Testis (tissue), 2 donors: ENCODE data around the gene INSR.

Source experiments
- POLR2A ChIP-seq: fragments of 450-650 bp; IDR thresholded peaks from one replicate; pipeline ENCODE4 v1.6.1; 2017; ENCODE audit warnings: antibody characterized with exemption, mild to moderate bottlenecking, moderate library complexity
- TF ChIP-seq, protein P1 (sequence below), 3 experiments: fragments of 450-650 bp in 2 of 3; fragments of 200-600 bp in 1 of 3; sonication (generic) in 1 of 3; IDR thresholded peaks; one replicate each; pipeline ENCODE4 v1.5.1; 2016 to 2019; ENCODE audit warnings: antibody characterized with exemption in 3 of 3, mild to moderate bottlenecking in 2 of 3, moderate library complexity in 1 of 3

DNA sequence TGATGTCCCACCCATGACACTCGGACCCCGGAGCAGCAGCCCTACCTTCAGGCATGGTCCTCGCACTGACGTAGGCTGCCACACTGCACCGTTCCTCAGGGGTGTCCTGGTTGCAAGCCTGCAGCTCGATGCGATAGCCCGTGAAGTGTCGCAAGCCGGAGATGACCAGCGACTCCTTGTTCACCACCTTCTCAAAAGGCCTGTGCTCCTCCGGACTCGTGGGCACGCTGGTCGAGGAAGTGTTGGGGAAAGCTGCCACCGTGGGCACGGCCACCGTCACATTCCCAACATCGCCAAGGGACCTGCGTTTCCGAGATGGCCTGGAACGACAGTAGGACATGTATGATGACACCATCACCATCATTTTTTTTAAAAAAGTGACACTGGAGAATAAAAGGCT, 151.4 kb downstream of the INSR start:
- TF ChIP-seq POLR2A = no peak
- TF ChIP-seq, protein P1, sequence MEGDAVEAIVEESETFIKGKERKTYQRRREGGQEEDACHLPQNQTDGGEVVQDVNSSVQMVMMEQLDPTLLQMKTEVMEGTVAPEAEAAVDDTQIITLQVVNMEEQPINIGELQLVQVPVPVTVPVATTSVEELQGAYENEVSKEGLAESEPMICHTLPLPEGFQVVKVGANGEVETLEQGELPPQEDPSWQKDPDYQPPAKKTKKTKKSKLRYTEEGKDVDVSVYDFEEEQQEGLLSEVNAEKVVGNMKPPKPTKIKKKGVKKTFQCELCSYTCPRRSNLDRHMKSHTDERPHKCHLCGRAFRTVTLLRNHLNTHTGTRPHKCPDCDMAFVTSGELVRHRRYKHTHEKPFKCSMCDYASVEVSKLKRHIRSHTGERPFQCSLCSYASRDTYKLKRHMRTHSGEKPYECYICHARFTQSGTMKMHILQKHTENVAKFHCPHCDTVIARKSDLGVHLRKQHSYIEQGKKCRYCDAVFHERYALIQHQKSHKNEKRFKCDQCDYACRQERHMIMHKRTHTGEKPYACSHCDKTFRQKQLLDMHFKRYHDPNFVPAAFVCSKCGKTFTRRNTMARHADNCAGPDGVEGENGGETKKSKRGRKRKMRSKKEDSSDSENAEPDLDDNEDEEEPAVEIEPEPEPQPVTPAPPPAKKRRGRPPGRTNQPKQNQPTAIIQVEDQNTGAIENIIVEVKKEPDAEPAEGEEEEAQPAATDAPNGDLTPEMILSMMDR (IDR thresholded peaks at IDR 0.05) = no peak
